ENCODE results near the gene DRD3.

DNA sequence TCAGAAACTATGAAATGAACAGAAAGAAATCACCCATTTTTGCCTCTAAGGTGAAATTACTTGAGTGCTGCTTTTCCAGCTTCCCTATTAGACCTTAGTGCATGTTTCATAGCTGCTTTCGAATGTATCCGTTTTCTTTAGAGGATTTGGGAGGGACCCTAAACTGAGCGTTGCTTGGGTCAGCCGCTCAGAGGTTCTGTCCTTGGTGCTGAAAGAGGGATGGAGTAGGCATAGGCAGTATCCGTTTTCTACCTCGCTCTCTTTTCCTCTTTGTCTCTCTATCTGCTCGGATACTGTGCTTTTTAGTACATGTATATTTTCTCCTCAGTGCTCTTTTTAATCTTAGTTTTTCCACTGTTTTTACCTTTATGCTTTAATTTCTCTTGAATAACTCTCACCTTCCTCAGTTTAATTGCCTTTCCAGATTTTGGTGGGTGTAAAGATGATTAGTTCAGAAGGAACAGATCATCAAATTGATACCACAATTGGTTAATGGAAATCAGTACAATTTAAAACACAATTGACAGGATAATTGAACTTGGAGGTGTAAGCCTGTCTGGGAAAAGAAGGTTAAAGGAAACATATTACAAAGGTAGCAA lies at the start of gene DRD3:
- TF ChIP-seq CTCF (IDR thresholded peaks at IDR 0.05) (no peak), POLR2A (IDR thresholded peaks at IDR 0.05) (no peak)

Data from body of pancreas (tissue), 4 donors.